OCI-LY1 (cell line): ENCODE results near the gene CTNND2.

ENCODE experiments used
- H2AFZ ChIP-seq: fragments of 200-600 bp; sonication (generic), shearing (Covaris generic); 2 replicates; pipeline ENCODE4 v1.6.0; 2014; ENCODE audit warnings: antibody characterized with exemption, mild to moderate bottlenecking, low read length
- H3F3A ChIP-seq: fragments of 200-600 bp; sonication (generic), shearing (Covaris generic); 2 replicates; pipeline ENCODE4 v1.6.0; 2014; ENCODE audit warnings: mild to moderate bottlenecking, antibody characterized with exemption, low read length, moderate library complexity; ENCODE audit not compliant: insufficient read depth
- H3K27ac ChIP-seq: fragments of 200-600 bp; sonication (generic); 2 replicates; pipeline ENCODE4 v1.5.1; 2014; ENCODE audit warnings: low read length, mixed run types, mild to moderate bottlenecking, low read depth; ENCODE audit not compliant: poor library complexity, severe bottlenecking
- H3K27me3 ChIP-seq: fragments of 200-600 bp; sonication (generic); 2 replicates; pipeline ENCODE4 v1.6.0; 2014; ENCODE audit warnings: antibody characterized with exemption, mild to moderate bottlenecking, low read length, moderate library complexity; ENCODE audit not compliant: insufficient read depth
- H3K36me3 ChIP-seq: fragments of 200-600 bp; sonication (generic); 2 replicates; pipeline ENCODE4 v1.6.1; 2014; ENCODE audit warnings: mild to moderate bottlenecking, antibody characterized with exemption, low read length, moderate library complexity, mixed read lengths; ENCODE audit not compliant: insufficient read depth
- H3K4me1 ChIP-seq: fragments of 200-600 bp; sonication (generic); 2 replicates; pipeline ENCODE4 v1.5.1; 2014; ENCODE audit warnings: mild to moderate bottlenecking, low read length, moderate library complexity; ENCODE audit not compliant: insufficient read depth, severe bottlenecking
- H3K4me2 ChIP-seq: fragments of 200-600 bp; sonication (generic), shearing (Covaris generic); 2 replicates; pipeline ENCODE4 v1.6.1; 2014; ENCODE audit warnings: low read length
- H3K4me3 ChIP-seq: fragments of 200-600 bp; sonication (generic); 2 replicates; pipeline ENCODE4 v1.5.1; 2014; ENCODE audit warnings: low read length, low read depth, mild to moderate bottlenecking, mixed read lengths; ENCODE audit not compliant: poor library complexity, severe bottlenecking
- H3K79me2 ChIP-seq: fragments of 200-600 bp; shearing (Covaris generic); 2 replicates; pipeline ENCODE4 v1.6.1; 2016; ENCODE audit warnings: mixed run types, low read length, mixed read lengths; ENCODE audit not compliant: insufficient read depth
- H3K9ac ChIP-seq: fragments of 200-600 bp; sonication (generic), shearing (Covaris generic); 2 replicates; pipeline ENCODE4 v1.6.1; 2014; ENCODE audit warnings: mild to moderate bottlenecking, low read length, mixed read lengths
- H3K9me2 ChIP-seq: fragments of 200-600 bp; sonication (generic), shearing (Covaris generic); 2 replicates; pipeline ENCODE4 v1.6.1; 2014; ENCODE audit warnings: low read depth, mild to moderate bottlenecking, low read length, mixed read lengths
- H3K9me3 ChIP-seq: fragments of 200-600 bp; shearing (Covaris generic); 2 replicates; pipeline ENCODE4 v1.6.1; 2014; ENCODE audit warnings: low read length, mixed read lengths
- H4K20me1 ChIP-seq: fragments of 200-600 bp; sonication (generic), shearing (Covaris generic); 2 replicates; pipeline ENCODE4 v1.6.0; 2016; ENCODE audit warnings: mild to moderate bottlenecking, low read length; ENCODE audit not compliant: insufficient read depth
- CTCF ChIP-seq: fragments of 200-600 bp; sonication (generic), shearing (Covaris generic); IDR thresholded peaks from 2 replicates; pipeline ENCODE4 v1.5.1; 2017; ENCODE audit warnings: mild to moderate bottlenecking, antibody characterized with exemption, low read length, moderate library complexity, mixed read lengths
- EZH2 ChIP-seq: fragments of 200-600 bp; sonication (generic), shearing (Covaris generic); IDR thresholded peaks from 2 replicates; pipeline ENCODE4 v1.8.0; 2017; ENCODE audit warnings: borderline replicate concordance, mixed run types, mild to moderate bottlenecking, antibody characterized with exemption, low read length, moderate library complexity, mixed read lengths

Gene CTNND2

GRCh38 chr5:11687498-11687897 lies 216.7 kb downstream of the CTNND2 start:
- Histone ChIP-seq H3F3A (no peaks in the 10 kb centered on the region), H3K79me2 (no peaks in the 10 kb centered on the region), H3K9me2 (no peaks in the 10 kb centered on the region), H3K4me3 (no peak overlapping the region), H3K4me1 (no peaks in the 10 kb centered on the region), H3K9me3 (no peaks in the 10 kb centered on the region), H4K20me1 (no peaks in the 10 kb centered on the region), H3K36me3 (no peaks in the 10 kb centered on the region), H2AFZ (no peak overlapping the region), H3K9ac (no peak overlapping the region), H3K27ac (no peak overlapping the region), H3K27me3 (no peaks in the 10 kb centered on the region), H3K4me2 (no peak overlapping the region)
- TF ChIP-seq CTCF, result no peak
- no peak for TF ChIP-seq EZH2

- Histone ChIP-seq H3K9me3 (no peaks in the 10 kb centered on the region), H3K27ac (no peak overlapping the region), H3F3A (no peaks in the 10 kb centered on the region), H4K20me1 (no peaks in the 10 kb centered on the region), H3K4me2 (no peak overlapping the region), H3K4me1 (no peaks in the 10 kb centered on the region), H3K9me2 (no peaks in the 10 kb centered on the region), H3K4me3 (no peak overlapping the region), H3K9ac (no peak overlapping the region), H3K27me3 (no peaks in the 10 kb centered on the region), H3K79me2 (no peaks in the 10 kb centered on the region), H3K36me3 (no peaks in the 10 kb centered on the region), H2AFZ (no peak overlapping the region)
- TF ChIP-seq EZH2, result no peak
- no peak for TF ChIP-seq CTCF
These were observed 219.6 kb downstream of the CTNND2 start for GRCh38 chr5:11684607-11685006.

- H3K4me2 ChIP-seq, result no peak overlapping the region
- no peaks in the 10 kb centered on the region for H3K79me2 ChIP-seq
- H2AFZ ChIP-seq, result no peak overlapping the region
- H3K9me2 ChIP-seq, result no peaks in the 10 kb centered on the region
- H3K9ac ChIP-seq, result no peak overlapping the region
- H3K4me3 ChIP-seq, result no peak overlapping the region
- H3F3A ChIP-seq, result no peaks in the 10 kb centered on the region
- TF ChIP-seq CTCF (no peak), EZH2 (no peak)
- H3K4me1 ChIP-seq, result no peaks in the 10 kb centered on the region
- no peaks in the 10 kb centered on the region for H3K36me3 ChIP-seq
- no peaks in the 10 kb centered on the region for H3K27me3 ChIP-seq
- no peaks in the 10 kb centered on the region for H4K20me1 ChIP-seq
- H3K27ac ChIP-seq, result no peak overlapping the region
- no peaks in the 10 kb centered on the region for H3K9me3 ChIP-seq
These were observed 220.6 kb downstream of the CTNND2 start for GRCh38 chr5:11683666-11684065.
